Measurements from ENCODE around the gene HDAC9.

- TF ChIP-seq ZFX (CRISPR knock-in tag; IDR thresholded peaks at IDR 0.05; ENCODE audit: low read depth) (no peak), CTCF (CRISPR knock-in tag; IDR thresholded peaks at IDR 0.05) (no peak), POLR2A (IDR thresholded peaks at IDR 0.05; ENCODE audit: insufficient read depth in 1 of 2, low read depth in 2 of 2, low read length in 2 of 2) (no peak), ZNF556 (CRISPR knock-in tag; IDR thresholded peaks at IDR 0.05; ENCODE audit: borderline replicate concordance) (no peak), ZNF530 (CRISPR knock-in tag; IDR thresholded peaks at IDR 0.05; ENCODE audit: low read depth) (no peak), SALL2 (CRISPR knock-in tag; IDR thresholded peaks at IDR 0.05) (no peak), JDP2 (CRISPR knock-in tag; IDR thresholded peaks at IDR 0.05; ENCODE audit: borderline replicate concordance) (no peak), FOXJ3 (CRISPR knock-in tag; IDR thresholded peaks at IDR 0.05; ENCODE audit: borderline replicate concordance) (no peak)
Observed at GRCh38 chr7:18624459-18624858, 128.9 kb downstream of the HDAC9 start.
